ENCODE results near the gene TDRD1. TPM values are rescaled to one million over a fixed set of nuclear protein-coding genes. Genes with fewer than 3 reads are reported as not detected.

TDRD1 gene
- total and polyA plus RNA-seq, 2 donors from 2014 or later: 0.88 TPM; not detected in 1

- intact Hi-C loops (cut with DNase I): no loop called here
- no peak for TF ChIP-seq CTCF (IDR thresholded peaks at IDR 0.05; ENCODE audit: borderline replicate concordance, extremely low read depth, insufficient read depth)
- Histone ChIP-seq H3K27me3 (ENCODE audit: control insufficient read depth, insufficient read depth, low read length) (no peaks in the 10 kb centered on the region), H3K4me1 (ENCODE audit: control insufficient read depth in 2 of 3, insufficient read depth in 2 of 3, low read depth in 1 of 3, low read length in 3 of 3) (peaks cover 0 to 9% (median 2%) of the 10 kb centered on the region in 3 donors), H3K9me3 (ENCODE audit: control insufficient read depth in 2 of 3, insufficient read depth in 1 of 3, low read length in 3 of 3) (no peaks in the 10 kb centered on the region), H3K27ac (ENCODE audit: low read depth in 2 of 2, low read length in 2 of 2) (no peak overlapping the region), H3K9ac (ENCODE audit: low read length in 3 of 3) (no peak overlapping the region), H3K4me3 (ENCODE audit: low read length in 3 of 3) (no peak overlapping the region), H3K36me3 (ENCODE audit: control insufficient read depth in 2 of 3, insufficient read depth in 3 of 3, low read length in 3 of 3) (no peaks in the 10 kb centered on the region)
- FAIRE-seq (no peak), DNase-seq (no peak)
Observed at GRCh38 chr10:114180937-114181336, 1.8 kb downstream of the TDRD1 start.

GRCh38 chr10:114181971-114182370 is 2.8 kb downstream of the TDRD1 start:
- H3K36me3 ChIP-seq (ENCODE audit: control insufficient read depth in 2 of 3, insufficient read depth in 3 of 3, low read length in 3 of 3): no peaks in the 10 kb centered on the region
- no peak overlapping the region for H3K9ac ChIP-seq (ENCODE audit: low read length in 3 of 3)
- intact Hi-C loops (cut with DNase I): no loop called here
- peak in 4 of 5 donors; percentile 21 to 81 (median 48) for DNase-seq
- TF ChIP-seq CTCF (IDR thresholded peaks at IDR 0.05; ENCODE audit: borderline replicate concordance, extremely low read depth, insufficient read depth): no peak
- FAIRE-seq: peak; percentile 64
- no peaks in the 10 kb centered on the region for H3K9me3 ChIP-seq (ENCODE audit: control insufficient read depth in 2 of 3, insufficient read depth in 1 of 3, low read length in 3 of 3)
- no peak overlapping the region for H3K27ac ChIP-seq (ENCODE audit: low read depth in 2 of 2, low read length in 2 of 2)
- H3K4me3 ChIP-seq (ENCODE audit: low read length in 3 of 3): peak overlapping the region in 1 of 3 donors; percentile 22
- H3K27me3 ChIP-seq (ENCODE audit: control insufficient read depth, insufficient read depth, low read length): no peaks in the 10 kb centered on the region
- peaks cover 0 to 9% (median 2%) of the 10 kb centered on the region in 3 donors for H3K4me1 ChIP-seq (ENCODE audit: control insufficient read depth in 2 of 3, insufficient read depth in 2 of 3, low read depth in 1 of 3, low read length in 3 of 3)

GRCh38 chr10:114183563-114183962 is 4.4 kb downstream of the TDRD1 start:
- Histone ChIP-seq H3K27me3 (ENCODE audit: control insufficient read depth, insufficient read depth, low read length) (no peaks in the 10 kb centered on the region), H3K27ac (ENCODE audit: low read depth in 2 of 2, low read length in 2 of 2) (no peak overlapping the region), H3K9me3 (ENCODE audit: control insufficient read depth in 2 of 3, insufficient read depth in 1 of 3, low read length in 3 of 3) (no peaks in the 10 kb centered on the region), H3K36me3 (ENCODE audit: control insufficient read depth in 2 of 3, insufficient read depth in 3 of 3, low read length in 3 of 3) (no peaks in the 10 kb centered on the region), H3K4me1 (ENCODE audit: control insufficient read depth in 2 of 3, insufficient read depth in 2 of 3, low read depth in 1 of 3, low read length in 3 of 3) (peaks cover 0 to 9% (median 2%) of the 10 kb centered on the region in 3 donors), H3K9ac (ENCODE audit: low read length in 3 of 3) (no peak overlapping the region), H3K4me3 (ENCODE audit: low read length in 3 of 3) (no peak overlapping the region)
- FAIRE-seq (no peak), DNase-seq (no peak)
- intact Hi-C loops (cut with DNase I): no loop called here
- TF ChIP-seq CTCF (IDR thresholded peaks at IDR 0.05; ENCODE audit: borderline replicate concordance, extremely low read depth, insufficient read depth): no peak

GRCh38 chr10:114184276-114184675 is 5.1 kb downstream of the TDRD1 start:
- FAIRE-seq: no peak
- Histone ChIP-seq H3K27ac (ENCODE audit: low read depth in 2 of 2, low read length in 2 of 2) (no peak overlapping the region), H3K9me3 (ENCODE audit: control insufficient read depth in 2 of 3, insufficient read depth in 1 of 3, low read length in 3 of 3) (no peaks in the 10 kb centered on the region), H3K27me3 (ENCODE audit: control insufficient read depth, insufficient read depth, low read length) (no peaks in the 10 kb centered on the region), H3K4me1 (ENCODE audit: control insufficient read depth in 2 of 3, insufficient read depth in 2 of 3, low read depth in 1 of 3, low read length in 3 of 3) (peaks cover 0 to 12% (median 2%) of the 10 kb centered on the region in 3 donors), H3K9ac (ENCODE audit: low read length in 3 of 3) (no peak overlapping the region), H3K36me3 (ENCODE audit: control insufficient read depth in 2 of 3, insufficient read depth in 3 of 3, low read length in 3 of 3) (no peaks in the 10 kb centered on the region), H3K4me3 (ENCODE audit: low read length in 3 of 3) (no peak overlapping the region)
- TF ChIP-seq CTCF (IDR thresholded peaks at IDR 0.05; ENCODE audit: borderline replicate concordance, extremely low read depth, insufficient read depth): no peak
- DNase-seq: no peak
- intact Hi-C loops (cut with DNase I): no loop called here
